Brain pericyte (primary cell): ENCODE measurements around the gene PTPRD.

ENCODE experiments used
- DNase-seq: peaks from one replicate; pipeline ENCODE4 v3.0.0-alpha.2; 2012; ENCODE audit warnings: low read depth, low spot score

The PTPRD gene

GRCh38 chr9:8867148-8867547, 1745.7 kb downstream of the PTPRD start:
- no peak for DNase-seq

DNA sequence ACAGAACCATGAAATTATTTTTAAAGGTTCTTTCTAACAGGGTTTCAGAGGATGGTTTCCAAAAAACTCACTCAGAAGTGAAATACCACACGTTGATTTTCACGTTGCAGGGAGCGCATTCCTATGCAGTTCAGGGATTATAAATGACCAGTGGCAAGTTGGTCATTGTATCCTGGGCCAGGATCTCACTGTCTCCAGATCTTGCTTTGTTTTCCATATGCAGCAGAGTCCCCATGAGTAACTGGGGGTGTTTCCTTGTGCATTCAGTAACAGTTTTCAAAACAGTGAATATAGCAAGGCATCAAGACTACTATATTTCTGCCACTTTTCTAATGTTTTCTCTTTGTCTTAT, 1748.3 kb downstream of the PTPRD start:
- DNase-seq = no peak

DNA sequence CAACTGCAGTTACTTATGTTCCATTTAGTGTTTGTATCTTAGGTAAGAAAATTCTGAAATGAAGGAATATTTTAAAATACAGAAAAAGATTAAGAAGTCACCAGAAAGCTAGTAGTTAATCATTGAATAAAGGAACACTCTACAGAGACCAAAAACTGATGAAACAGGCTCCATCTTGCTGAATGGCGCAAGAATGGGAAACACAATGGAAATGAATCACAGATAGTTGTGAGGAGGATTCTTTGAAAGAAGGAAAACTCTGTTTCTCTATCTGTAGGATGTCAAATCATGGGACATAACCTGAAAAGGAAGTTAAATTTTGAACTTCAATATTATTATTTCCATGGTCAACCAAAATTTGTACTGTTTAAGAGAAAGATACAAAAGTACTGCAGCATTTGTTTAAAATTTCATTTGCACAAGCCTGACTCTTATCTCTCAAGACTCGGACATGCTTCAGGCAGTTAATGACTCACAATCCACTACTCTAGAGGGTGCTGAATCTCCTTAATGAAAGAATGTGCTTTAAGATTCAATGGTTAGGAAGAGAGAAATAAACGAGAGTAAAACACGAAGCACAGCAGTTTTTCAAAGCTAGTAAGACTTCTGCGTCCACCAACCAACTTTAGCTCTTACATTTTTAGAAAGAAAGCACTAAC, 1748.8 kb downstream of the PTPRD start:
- DNase-seq = no peak

GRCh38 chr9:8863069-8863468, 1749.7 kb downstream of the PTPRD start:
- DNase-seq = no peak

DNA sequence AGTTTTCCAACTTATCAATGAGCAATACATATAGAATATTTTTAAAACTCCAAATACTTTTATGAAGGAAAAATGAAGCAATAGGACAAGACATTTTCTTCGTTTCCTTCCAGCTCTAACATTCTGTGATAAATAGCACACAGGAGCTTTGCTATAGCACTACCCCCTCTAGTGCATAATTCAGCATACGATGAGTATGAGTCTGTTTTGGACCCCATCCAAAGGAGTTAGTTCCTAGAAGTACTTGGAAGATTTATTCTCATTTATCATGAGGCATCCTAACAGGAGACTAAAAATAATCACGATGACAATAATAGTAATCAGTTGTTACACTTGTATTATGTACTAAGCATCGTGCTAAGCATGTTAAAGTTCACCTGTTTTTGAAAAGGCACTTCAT, 1751.9 kb downstream of the PTPRD start:
- DNase-seq = no peak

DNA sequence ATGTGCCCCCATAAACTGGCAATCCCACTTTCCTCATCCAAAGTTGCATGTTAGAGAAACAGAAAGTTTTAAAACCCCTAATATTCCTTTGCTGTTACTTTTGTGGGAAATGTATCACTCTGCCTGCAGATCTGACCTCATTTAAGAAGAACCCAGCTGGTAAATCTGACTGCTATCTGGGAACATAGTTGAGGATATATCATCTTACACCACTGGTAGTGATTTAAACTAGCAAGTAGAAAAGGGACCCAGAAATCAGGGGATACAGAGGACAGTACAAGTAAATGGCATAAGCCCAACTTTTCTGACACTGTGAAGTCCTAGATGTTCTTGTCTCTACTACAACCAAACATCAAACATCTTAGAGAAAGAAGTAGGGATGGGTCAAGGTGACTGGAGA, 1752.7 kb downstream of the PTPRD start:
- no peak for DNase-seq

- DNase-seq = no peak
Measured at GRCh38 chr9:8859416-8859815, 1753.4 kb downstream of the PTPRD start.

DNA sequence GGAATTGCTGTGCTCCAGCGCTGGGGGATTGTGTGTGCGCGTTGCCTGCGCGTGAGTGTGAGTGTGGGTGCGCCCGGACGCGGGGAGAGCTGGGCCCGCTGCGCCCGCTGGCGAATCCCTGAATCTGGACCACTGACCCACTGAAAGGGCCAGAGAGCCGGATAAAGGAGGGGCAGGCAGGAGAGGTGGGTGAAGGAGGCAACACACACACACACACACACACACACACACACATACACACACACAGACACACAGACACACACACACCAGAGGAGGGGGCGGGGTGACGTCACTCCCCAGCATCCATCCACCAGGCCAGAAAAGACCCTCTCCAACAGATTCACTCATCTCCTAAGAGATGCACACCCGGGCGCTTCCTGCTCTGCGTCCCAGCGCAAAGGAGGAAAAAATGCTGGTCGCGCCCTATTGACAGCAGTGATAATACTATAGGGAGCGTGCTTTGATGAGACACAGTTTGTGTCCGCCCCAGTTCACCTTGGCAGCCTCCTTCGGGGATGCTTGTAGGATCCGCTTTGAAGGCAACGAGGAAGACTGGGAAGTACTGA, 1754.1 kb downstream of the PTPRD start:
- no peak for DNase-seq

GRCh38 chr9:8857926-8858595, 1754.7 kb downstream of the PTPRD start:
- DNase-seq = no peak

DNA sequence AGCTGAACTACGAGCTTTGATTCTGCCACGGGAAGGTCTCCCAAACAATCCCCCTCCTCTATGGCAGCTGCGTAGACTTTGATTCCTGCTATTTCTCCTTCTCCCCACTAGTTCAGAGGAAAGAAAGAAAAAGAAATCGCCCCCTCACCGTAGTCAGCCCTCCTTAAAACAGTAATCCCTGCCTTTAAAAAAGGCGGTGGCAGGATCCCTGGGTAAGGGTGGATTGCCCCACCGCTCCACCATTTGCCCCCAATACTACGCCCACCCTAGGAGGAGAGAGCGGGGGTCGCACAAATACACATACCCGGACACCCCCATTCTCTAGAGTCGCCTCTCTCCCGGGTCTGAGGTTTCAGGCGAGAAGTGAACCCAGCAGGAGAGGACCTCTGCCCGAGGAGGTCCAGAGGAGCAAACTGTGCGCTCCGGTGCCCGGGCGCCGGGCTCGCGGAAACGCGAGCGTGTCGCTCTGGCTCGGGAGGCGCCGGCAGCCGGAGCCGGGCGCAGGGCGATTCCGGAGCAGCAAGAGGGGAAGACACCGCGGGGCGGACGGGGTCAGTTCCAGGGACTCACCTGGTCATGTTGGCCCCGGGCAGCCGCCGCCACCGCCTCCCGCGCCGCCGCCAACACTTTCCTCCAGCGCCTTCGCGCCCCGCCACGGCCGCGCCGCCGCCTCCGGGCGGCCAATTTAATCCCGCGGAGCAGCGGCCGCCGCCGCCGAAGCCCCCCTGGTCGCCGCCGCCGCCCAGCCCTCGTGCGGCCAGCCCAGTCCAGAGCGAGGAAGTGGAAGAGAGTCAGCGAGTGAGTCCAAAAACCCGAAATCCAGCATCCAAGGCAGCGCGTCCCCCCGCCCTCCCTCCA, 1755.5 kb downstream of the PTPRD start:
- DNase-seq = no peak

DNA sequence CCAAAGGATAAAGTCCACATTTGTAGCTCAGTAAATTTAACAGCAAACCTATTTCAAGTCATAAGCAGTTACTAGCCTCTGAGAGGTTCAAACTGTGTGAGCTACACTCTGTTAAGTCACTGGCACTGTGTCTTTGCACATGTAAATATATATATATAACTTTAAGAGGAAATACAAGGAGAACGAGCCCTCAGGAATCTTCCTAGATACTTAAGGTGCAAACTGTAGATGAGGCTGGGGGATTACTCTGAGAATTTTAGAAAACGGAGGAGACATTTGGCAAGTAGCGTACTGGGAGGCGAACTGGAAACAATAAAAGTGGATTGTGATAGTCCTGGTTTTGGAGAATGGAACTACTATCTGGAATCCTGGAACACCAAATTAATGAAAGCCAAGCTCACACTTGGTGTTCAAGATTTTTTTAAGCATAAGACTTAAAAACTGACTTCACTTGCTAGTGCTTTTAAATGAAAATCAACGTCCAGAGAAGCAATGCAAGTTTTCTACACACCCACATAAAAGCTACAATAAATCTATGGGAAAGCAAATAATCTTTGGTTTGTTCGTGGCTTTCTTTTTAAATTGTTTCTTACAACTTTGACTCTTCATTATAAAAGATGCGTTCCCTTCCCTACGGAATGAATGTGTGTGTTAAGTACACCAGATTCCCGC, 1756.3 kb downstream of the PTPRD start:
- DNase-seq = no peak

GRCh38 chr9:8855046-8855445, 1757.8 kb downstream of the PTPRD start:
- no peak for DNase-seq

- no peak for DNase-seq
Measured at GRCh38 chr9:8852301-8852864, 1760.4 kb downstream of the PTPRD start.

GRCh38 chr9:8850914-8851313, 1761.9 kb downstream of the PTPRD start:
- DNase-seq = no peak

DNA sequence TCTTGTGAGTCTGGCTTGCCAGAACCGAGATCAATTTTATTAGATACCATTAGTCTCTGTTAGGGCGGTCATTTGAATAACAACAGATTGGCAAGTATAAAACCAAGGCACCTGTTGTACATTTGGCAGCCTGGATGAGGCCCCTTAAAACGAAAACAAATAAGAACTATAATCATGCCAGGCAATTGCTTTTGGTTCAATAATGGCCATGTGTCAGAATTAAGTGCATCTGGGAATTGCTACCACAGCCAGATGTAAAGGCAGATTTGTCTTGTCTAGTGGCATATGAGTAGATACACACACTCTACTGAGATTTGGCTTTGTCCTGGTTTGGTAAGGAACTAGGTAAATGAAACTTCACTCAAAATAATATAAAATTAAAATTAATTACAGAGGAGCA, 1767.0 kb downstream of the PTPRD start:
- DNase-seq = no peak

DNA sequence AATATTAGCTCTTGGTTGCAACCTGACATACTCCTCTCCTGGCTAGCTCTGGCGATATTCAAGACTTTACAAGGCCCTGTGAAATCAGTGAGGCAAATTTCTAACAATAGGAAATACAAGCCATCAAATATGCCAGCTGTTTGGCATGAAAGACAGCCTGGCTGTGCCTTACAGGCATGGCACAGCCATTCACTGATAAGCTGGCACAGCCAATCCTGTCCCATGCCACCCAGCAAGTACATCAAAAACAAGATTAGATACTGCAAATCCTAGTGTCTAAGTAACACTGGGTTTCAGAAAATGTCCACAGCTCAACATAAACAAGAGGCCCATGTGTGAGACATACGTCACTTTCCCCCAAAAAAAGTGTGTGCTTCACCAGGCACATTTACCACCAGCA, 1767.4 kb downstream of the PTPRD start:
- no peak for DNase-seq

DNA sequence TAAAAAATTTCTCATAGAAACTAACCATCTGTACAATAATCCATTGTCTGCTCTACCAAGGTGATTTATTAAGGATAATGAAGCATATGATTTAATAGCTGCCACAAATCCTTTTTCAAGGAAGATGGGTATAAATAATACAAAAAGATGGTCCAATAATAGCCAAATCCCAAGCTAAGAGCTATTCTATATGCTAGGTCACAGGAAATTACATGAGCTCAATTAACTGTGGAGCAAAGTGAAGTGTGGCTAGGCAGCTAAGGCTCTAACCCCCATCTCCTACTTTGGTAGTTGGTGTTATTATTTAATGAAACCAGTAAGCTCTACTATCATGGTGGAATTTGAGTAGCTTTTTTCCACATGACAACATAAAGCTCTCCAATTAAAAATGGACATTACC, 1768.3 kb downstream of the PTPRD start:
- no peak for DNase-seq

GRCh38 chr9:8842402-8843193, 1770.2 kb downstream of the PTPRD start:
- no peak for DNase-seq

GRCh38 chr9:8838136-8838535, 1774.7 kb downstream of the PTPRD start:
- DNase-seq = no peak

DNA sequence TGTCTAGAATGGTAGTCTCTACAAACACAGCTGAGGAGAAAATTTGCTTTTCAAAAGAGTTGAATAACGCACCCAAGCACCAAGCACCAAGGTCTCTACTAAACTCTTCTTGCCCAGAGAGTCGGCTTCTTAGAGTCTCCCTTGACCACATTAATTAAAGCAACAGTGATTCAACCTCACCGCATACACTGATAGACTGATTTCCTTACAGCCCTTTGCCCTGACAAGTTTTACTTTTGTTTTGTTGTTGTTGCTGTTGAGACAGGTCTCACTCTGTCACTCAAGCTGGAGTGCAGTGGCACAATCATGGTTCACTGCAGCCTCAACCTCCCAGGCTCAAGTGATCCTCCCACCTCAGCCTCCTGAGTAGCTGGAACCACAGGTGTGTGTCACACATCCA, 1777.5 kb downstream of the PTPRD start:
- DNase-seq = no peak

GRCh38 chr9:8832955-8833354, 1779.8 kb downstream of the PTPRD start:
- no peak for DNase-seq
